Measurements from ENCODE around the gene FBP1. TPM values are rescaled to one million over a fixed set of nuclear protein-coding genes. Genes with fewer than 3 reads are reported as not detected.

Gene FBP1
- total RNA-seq, 1 donor from 2014 or later = not detected

DNA sequence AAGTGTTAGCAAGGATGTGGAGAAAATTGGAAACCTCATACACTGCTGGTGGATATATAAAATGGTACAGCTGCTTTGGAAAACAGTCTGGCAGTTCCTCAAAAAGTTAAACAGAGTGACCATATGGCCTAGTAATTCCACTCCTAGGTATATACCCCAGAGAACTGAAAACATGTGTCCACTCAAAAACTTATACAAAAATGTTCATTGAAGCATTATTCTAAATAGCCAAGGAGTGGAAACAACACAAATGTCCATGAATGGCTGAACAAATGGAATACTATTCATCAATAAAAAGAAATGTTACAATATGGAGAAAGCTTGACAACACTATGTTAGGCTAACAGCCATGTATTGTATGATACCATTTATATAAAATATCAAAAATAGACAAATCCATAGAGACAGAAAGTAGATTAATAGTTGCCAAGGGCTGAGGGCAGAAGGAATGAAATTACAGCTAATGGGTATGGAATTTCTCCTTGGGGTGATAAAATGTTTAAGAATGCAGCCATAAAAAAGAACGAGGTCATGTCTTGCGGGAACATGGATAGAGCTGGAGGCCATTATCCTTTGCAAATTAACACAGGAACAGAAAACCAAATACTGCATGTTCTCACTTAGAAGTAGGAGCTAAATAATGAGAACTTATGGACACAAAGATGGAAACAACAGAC, 33.6 kb upstream of the FBP1 start:
- DNase-seq (ENCODE audit: low read depth) = peak; percentile 82

GRCh38 chr9:94668928-94669729, 29.8 kb upstream of the FBP1 start:
- H3K4me3 ChIP-seq (ENCODE audit: low read depth, low read length) = peak overlapping the region; percentile 4
- TF ChIP-seq CTCF (IDR thresholded peaks at IDR 0.05; ENCODE audit: insufficient read depth, low read length, severe bottlenecking) = peak; percentile 88
- DNase-seq (ENCODE audit: low read depth) (peak; percentile 67), FAIRE-seq (no peak)
- H3K27me3 ChIP-seq (ENCODE audit: control insufficient read depth, insufficient read depth, low read length) = no peaks in the 10 kb centered on the region
- H3K36me3 ChIP-seq (ENCODE audit: control insufficient read depth, insufficient read depth, low read length) = no peaks in the 10 kb centered on the region

More for the DNA sequence above, 33.6 kb upstream of the FBP1 start:
- TF ChIP-seq CTCF (IDR thresholded peaks at IDR 0.05; ENCODE audit: insufficient read depth, low read length, severe bottlenecking) = no peak
- Histone ChIP-seq H3K4me3 (ENCODE audit: low read depth, low read length) (no peak overlapping the region), H3K27me3 (ENCODE audit: control insufficient read depth, insufficient read depth, low read length) (no peaks in the 10 kb centered on the region), H3K36me3 (ENCODE audit: control insufficient read depth, insufficient read depth, low read length) (no peaks in the 10 kb centered on the region)
- FAIRE-seq = no peak

DNA sequence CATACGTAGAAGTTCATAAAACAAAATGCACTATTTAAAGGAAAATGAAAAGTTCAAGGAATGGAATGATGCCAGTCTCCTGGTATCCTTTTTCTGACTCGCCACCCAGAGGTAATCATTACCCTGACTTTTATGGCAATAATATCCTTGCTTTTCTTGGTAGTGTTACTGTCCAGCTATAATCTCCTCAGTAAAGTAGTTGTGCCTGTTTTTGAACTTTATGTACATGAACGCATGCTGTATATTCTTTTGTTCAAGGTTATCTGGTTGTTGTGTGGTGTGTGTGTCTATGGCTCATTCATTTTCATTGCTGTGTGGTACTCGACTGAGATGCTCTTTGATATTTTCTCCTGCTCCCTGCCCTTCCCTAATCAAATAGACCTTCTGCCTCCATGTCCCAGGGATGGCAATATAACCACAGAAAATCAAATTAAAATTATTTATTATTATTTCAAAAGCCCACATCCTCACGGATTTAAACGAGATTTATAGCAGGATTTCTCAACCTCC, 29.2 kb upstream of the FBP1 start:
- FAIRE-seq = no peak
- TF ChIP-seq CTCF (IDR thresholded peaks at IDR 0.05; ENCODE audit: insufficient read depth, low read length, severe bottlenecking) = no peak
- DNase-seq (ENCODE audit: low read depth) = no peak
- H3K36me3 ChIP-seq (ENCODE audit: control insufficient read depth, insufficient read depth, low read length) = no peaks in the 10 kb centered on the region
- no peak overlapping the region for H3K4me3 ChIP-seq (ENCODE audit: low read depth, low read length)
- no peaks in the 10 kb centered on the region for H3K27me3 ChIP-seq (ENCODE audit: control insufficient read depth, insufficient read depth, low read length)

DNA sequence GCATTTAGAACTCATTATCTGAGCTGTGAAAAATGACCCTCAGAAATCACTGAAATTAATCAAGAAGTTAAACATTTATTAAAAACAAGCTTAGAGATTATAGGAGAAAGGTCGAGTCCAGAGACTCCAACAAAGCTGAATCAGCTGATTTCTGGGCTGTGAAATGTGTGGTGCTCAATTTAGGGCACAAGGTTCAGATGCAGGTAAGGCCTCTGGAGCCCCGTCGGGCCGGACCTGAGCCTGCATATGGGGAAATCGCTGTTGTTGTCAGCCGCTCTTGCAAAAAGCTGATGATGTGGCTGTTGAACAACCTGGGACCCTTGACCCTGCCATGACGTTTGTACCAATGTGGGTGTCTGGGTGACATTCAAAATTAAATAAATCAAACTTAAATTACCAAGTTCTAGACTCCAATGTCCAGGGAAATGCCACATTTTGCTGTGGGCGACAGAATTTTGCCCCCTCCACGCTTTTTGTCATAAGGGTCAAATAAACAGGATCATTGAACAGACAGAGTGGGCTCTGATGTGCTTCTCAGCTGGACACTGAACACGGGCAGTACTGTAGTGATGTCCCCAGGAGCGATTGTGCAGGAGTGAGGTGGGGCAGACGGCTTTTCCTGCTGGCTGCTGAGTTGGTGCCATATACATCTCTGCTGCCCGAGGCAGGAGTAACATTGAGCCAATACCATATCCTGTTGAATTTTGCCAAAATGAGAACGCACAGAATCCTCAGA, 27.2 kb upstream of the FBP1 start:
- FAIRE-seq = no peak
- DNase-seq (ENCODE audit: low read depth) = no peak
- no peaks in the 10 kb centered on the region for H3K36me3 ChIP-seq (ENCODE audit: control insufficient read depth, insufficient read depth, low read length)
- H3K4me3 ChIP-seq (ENCODE audit: low read depth, low read length) = no peak overlapping the region
- no peaks in the 10 kb centered on the region for H3K27me3 ChIP-seq (ENCODE audit: control insufficient read depth, insufficient read depth, low read length)
- TF ChIP-seq CTCF (IDR thresholded peaks at IDR 0.05; ENCODE audit: insufficient read depth, low read length, severe bottlenecking) = no peak

DNA sequence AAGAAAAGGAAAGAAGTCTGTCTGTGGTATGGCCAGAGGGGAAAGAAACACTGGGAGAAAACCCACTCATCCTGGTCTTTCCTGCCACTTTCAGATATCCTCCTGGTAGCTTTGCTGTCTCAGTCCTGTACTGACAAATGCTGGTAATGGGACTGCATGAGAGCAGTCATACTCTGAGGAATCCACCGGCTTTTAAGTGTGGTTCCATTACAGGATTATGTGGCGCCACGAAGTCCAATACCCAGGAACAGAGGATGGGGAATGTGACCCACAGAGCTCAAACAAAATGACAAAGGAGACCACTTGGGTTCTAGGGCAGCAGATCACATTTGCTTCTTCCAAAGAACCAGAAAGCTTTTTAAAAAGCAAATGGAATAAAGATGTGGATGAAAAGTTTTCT, 26.3 kb upstream of the FBP1 start:
- no peaks in the 10 kb centered on the region for H3K27me3 ChIP-seq (ENCODE audit: control insufficient read depth, insufficient read depth, low read length)

More for the DNA sequence above, 26.3 kb upstream of the FBP1 start:
- H3K4me3 ChIP-seq (ENCODE audit: low read depth, low read length) = no peak overlapping the region
- TF ChIP-seq CTCF (IDR thresholded peaks at IDR 0.05; ENCODE audit: insufficient read depth, low read length, severe bottlenecking) = no peak
- DNase-seq (ENCODE audit: low read depth) = no peak
- no peak for FAIRE-seq
- H3K36me3 ChIP-seq (ENCODE audit: control insufficient read depth, insufficient read depth, low read length) = no peaks in the 10 kb centered on the region

Measured in bronchial epithelial cell (primary cell).